IPS DF 19.7 (cell line): Measurements from ENCODE around the gene PDXDC1.
A peak's percentile ranks its signal among the peaks of the same experiment; 100 is the strongest.
"Not testable (repeated sequence)": the region's sequence is repeated elsewhere in the genome, so short reads cannot be mapped to it uniquely, and the experiment has no call there.

Experiments
- DNase-seq: peaks from one replicate; pipeline ENCODE4 v3.0.0-alpha.2; 2013; ENCODE audit warnings: low read depth, low spot score

The PDXDC1 gene

GRCh38 chr16:14974656-14975417 is at the start of gene PDXDC1:
TSS of gene PDXDC1 (plus strand) at chr16:14975026. CDS start at chr16:14975200, 174 bp downstream.
- DNase-seq: peak; percentile 76

- not testable (repeated sequence) for DNase-seq
These were observed 46.6 kb upstream of the PDXDC1 start for GRCh38 chr16:14928064-14928714.

DNA sequence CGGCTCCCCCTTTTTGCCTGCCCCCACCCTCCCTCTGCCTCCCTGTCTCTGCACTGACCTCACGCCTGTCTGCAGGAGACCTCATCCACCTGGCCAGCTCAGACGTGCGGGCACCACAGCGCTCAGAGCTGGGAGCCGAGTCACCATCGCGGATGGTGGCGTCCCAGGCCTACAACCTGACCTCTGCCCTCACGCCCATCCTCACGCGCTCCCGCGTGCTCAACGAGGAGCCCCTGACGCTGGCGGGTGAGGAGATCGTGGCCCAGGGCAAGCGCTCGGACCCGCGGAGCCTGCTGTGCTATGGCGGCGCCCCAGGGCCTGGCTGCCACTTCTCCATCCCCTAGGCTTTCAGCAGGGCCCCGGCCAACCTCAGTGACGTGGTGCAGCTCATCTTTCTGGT is 45.6 kb upstream of the PDXDC1 start:
- DNase-seq: not testable (repeated sequence)

DNA sequence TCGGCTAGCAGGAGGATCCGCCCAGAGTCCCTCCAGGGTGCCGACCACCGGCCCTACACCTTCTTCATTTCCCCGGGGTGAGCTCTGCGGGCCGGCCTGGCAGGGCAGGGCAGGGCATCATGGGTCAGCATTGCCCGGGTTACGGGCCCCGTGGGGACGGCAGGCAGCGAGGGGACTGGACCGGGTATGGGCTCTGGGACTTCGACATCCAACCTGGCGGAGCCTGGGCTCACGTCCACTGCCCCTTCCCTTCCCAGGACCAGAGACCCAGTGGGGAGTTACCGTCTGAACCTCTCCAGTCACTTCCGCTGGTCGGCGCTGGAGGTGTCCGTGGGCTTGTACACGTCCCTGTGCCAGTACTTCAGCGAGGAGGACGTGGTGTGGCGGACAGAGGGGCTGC is 44.6 kb upstream of the PDXDC1 start:
- not testable (repeated sequence) for DNase-seq

- DNase-seq: not testable (repeated sequence)
These were observed 43.9 kb upstream of the PDXDC1 start for GRCh38 chr16:14930971-14931370.

GRCh38 chr16:14932581-14933375 is 42.0 kb upstream of the PDXDC1 start:
- DNase-seq: not testable (repeated sequence)

DNA sequence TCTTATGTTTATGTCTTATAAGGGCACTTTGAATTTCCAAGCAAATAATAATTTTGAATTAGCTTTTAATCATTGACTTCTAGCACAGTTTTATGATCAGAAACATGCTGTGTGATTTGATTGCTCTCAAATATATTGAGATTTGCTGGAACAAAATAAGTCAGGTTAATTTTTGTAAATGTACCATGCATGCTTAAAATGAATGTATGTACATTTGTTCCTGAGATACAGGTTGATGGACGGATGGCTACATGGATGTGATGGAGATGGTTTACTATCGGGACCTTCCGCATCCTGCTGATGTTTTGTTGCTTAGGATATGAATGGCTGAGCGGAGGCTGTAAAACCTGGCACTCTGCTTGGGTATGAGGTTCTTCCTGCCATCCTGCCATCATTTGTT is 37.7 kb upstream of the PDXDC1 start, which contains the start of gene NPIPA1:
Gene NPIPA1 (plus strand): TSS at position 301 of the 400 bp plus-strand sequence. CDS start 0 bp downstream, at position 301.
- DNase-seq: not testable (repeated sequence)

GRCh38 chr16:14937994-14938393 is 36.8 kb upstream of the PDXDC1 start:
- not testable (repeated sequence) for DNase-seq

- not testable (repeated sequence) for DNase-seq
These were observed 32.1 kb upstream of the PDXDC1 start for GRCh38 chr16:14942686-14943085.

DNA sequence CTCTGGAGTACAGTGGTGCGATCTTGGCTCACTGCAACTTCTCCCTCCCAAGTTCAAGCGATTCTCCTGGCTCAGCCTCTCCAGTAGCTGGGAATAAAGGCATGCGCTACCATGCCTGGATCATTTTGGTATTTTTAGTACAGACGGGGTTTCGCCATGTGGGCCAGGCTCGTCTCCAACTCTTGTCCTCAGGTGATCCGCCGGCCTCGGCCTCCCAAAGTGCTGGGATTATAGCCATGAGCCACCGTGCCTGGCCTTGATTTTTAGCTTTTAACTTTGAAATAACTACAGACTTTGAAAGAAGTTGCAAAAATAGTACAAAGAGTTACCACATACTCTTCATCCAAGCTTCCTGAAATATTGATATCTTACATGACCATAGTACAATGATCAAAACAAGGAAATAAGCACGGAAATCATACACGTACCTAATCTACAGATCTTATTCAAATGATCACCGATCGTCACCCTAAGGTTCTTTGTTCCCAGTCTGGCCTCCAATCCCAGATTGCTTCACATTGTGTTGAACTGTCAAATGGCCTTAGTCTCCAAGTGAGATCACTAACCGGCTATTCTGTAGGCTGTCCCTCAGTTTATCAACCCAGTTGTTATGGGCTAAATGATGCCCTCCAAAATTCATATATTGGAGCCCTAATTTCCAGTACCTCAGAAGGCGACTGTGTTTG is 19.1 kb upstream of the PDXDC1 start:
- DNase-seq: no peak

DNA sequence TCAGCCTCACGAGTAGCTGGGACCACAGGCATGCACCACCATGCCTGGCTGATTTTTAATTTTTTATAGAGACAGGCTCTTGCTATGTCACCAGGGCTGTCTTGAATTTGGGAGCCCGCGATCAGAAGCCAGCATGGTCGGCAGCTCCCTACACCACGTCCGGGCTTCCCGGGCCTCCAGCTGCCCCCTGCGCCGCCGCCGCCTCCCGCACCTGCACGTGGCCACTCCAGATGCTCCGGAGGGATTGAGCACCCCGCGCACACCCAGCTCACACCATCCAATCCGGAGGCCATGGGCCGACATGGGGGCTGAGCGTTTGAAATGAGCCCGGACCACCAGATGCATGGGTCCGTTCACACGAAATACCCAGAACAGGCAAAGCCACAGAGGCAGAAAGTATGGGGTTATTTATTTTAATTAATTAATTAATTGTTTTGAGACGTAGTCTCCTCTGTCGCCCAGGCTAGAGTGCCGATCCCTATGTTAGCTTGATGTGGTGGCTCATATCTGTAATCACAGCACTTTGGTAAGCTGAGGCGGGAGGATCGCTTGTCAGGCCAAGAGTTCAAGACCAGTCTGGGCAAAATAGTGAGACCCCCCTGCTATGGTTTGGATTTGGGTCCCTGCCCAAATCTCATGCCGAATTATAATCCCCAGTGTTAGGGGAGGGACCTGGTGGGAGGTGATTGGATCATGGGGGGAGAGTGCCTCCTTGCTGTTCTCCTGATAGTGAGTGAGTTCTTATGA is 17.1 kb upstream of the PDXDC1 start:
- no peak for DNase-seq

DNA sequence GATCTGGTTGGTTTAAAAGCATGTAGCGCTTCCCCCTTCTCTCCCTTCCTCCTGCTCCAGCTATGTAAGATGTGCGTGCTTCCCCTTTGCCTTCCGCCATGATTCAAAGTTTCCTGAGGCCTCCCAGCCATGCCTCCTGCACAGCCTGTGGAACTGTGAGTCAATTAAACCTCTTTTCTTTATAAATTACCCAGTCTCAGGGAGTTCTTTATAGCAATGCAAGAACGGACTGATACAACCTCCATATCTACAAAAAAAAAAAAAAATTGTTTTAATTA is 16.6 kb upstream of the PDXDC1 start:
- no peak for DNase-seq

DNA sequence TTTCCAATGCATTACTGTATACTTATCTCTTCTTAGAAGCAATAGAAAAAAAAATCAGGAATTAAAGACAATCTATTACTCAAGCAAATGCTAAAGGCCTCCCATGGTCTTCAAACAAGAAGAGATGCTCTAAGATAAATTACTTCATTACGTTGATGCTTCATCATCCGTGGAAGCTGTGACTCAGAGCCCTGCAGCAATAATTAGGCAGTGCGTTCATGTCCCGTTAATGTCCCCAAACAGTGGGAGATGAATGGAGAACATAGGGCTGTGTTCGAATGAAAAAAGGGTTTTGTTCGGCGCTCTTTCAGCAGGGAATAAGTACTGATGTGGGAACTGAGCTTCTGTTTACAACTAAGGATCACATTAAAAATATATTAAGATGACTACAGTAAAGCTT is 15.9 kb upstream of the PDXDC1 start:
- no peak for DNase-seq

DNA sequence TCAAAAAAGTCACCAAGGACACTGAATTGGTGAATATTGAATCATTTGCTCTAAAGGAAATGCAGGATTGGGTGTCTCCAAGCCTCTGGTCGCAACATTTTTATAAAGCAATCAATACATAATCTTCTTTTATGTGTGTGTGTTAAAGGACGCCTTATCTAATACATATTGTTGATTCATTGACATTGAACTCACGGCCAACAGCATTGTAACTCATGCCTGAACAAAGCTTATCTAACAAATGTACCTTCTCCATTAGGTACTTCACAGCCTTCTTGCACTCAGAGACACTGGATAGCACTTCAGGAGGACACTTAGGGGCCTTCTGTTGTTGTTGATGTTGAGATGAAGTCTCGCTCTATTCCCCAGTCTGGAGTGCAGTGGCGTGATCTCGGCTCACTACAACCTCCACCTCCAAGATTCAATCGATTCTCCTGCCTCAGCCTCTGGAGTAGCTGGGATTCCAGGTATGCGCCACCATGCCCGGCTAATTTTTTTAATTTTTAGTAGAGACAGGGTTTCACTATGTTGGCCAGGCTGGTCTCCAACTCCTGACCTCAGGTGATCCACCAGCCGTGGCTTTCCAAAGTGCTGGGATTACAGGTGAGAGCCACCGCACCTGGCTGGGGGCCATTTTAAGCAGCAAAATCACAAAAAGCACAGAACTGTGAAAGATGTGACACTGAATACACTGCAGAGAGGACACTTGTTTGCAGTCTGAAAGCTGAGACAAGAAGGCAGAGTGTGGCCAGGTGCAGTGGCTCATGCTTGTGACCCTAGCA is 13.2 kb upstream of the PDXDC1 start:
- no peak for DNase-seq

GRCh38 chr16:14963281-14964173 is 11.3 kb upstream of the PDXDC1 start:
- no peak for DNase-seq

- DNase-seq: no peak
These were observed 9.5 kb upstream of the PDXDC1 start for GRCh38 chr16:14965328-14965727.

- not testable (repeated sequence) for DNase-seq
These were observed 5.0 kb upstream of the PDXDC1 start for GRCh38 chr16:14969795-14970194.

- DNase-seq: not testable (repeated sequence)
These were observed 3.1 kb upstream of the PDXDC1 start for GRCh38 chr16:14971621-14972228.
